Vagina (tissue), 2 donors: ENCODE data around the gene P3H1.

Experiments
- POLR2A ChIP-seq, 2 donors: fragments of 450-650 bp; IDR thresholded peaks; one replicate each; pipeline ENCODE4 v1.6.1; 2017; ENCODE audit warnings: antibody characterized with exemption in 2 of 2, mild to moderate bottlenecking in 2 of 2, moderate library complexity in 2 of 2
- TF ChIP-seq, protein P1 (sequence below), 3 experiments: fragments of 450-650 bp in 2 of 3; fragments of 200-600 bp in 1 of 3; sonication (generic) in 1 of 3; IDR thresholded peaks; one replicate each; pipeline ENCODE4 v1.5.1; 2017 to 2019; ENCODE audit warnings: antibody characterized with exemption in 3 of 3, mild to moderate bottlenecking in 2 of 3, moderate library complexity in 2 of 3

- TF ChIP-seq, protein P1, sequence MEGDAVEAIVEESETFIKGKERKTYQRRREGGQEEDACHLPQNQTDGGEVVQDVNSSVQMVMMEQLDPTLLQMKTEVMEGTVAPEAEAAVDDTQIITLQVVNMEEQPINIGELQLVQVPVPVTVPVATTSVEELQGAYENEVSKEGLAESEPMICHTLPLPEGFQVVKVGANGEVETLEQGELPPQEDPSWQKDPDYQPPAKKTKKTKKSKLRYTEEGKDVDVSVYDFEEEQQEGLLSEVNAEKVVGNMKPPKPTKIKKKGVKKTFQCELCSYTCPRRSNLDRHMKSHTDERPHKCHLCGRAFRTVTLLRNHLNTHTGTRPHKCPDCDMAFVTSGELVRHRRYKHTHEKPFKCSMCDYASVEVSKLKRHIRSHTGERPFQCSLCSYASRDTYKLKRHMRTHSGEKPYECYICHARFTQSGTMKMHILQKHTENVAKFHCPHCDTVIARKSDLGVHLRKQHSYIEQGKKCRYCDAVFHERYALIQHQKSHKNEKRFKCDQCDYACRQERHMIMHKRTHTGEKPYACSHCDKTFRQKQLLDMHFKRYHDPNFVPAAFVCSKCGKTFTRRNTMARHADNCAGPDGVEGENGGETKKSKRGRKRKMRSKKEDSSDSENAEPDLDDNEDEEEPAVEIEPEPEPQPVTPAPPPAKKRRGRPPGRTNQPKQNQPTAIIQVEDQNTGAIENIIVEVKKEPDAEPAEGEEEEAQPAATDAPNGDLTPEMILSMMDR (IDR thresholded peaks at IDR 0.05) = no peak
- no peak for TF ChIP-seq POLR2A (IDR thresholded peaks at IDR 0.05)
Observed at GRCh38 chr1:42780176-42780575, 13.3 kb upstream of the P3H1 start.
